OCI-LY7 (cell line): Measurements from ENCODE around the gene CASZ1. TPM values are rescaled to one million over a fixed set of nuclear protein-coding genes. Genes with fewer than 3 reads are reported as not detected.

ENCODE experiments used
- BruUV-seq: library from RNA; stranded (reverse); fragments of 400-500 nt; replicated peaks from 2 replicates; lab custom pipeline; 2021; lab: Mats Ljungman, UMichigan
- CTCF ChIA-PET: fragments of 300-600 bp; sonication (Branson Sonifier 250); formaldehyde crosslinking; loops from one replicate; lab custom pipeline; 2022; ENCODE audit warnings: antibody characterized with exemption; ENCODE audit not compliant: unreplicated experiment; lab: Charles Lee
- POLR2A ChIA-PET: fragments of 300-600 bp; sonication (Branson Sonifier 250); formaldehyde crosslinking; loops from one replicate; lab custom pipeline; 2022; ENCODE audit warnings: antibody characterized with exemption; lab: Charles Lee
- DNase-seq: peaks from one replicate; pipeline ENCODE4 v3.0.0-alpha.2; 2015; ENCODE audit warnings: low spot score
- H2AFZ ChIP-seq: fragments of 200-600 bp; sonication (generic), shearing (Covaris generic); 2 replicates; pipeline ENCODE4 v1.6.1; 2014; ENCODE audit warnings: mild to moderate bottlenecking, antibody characterized with exemption, low read length, moderate library complexity
- H3K27ac ChIP-seq: fragments of 200-600 bp; sonication (generic); 2 replicates; pipeline ENCODE4 v1.5.1; 2014; ENCODE audit warnings: mixed run types, low read depth, mild to moderate bottlenecking, moderate library complexity, low read length, inconsistent platforms; ENCODE audit not compliant: poor library complexity, severe bottlenecking
- H3K36me3 ChIP-seq: fragments of 200-600 bp; sonication (generic); 2 replicates; pipeline ENCODE4 v1.6.1; 2014; ENCODE audit warnings: mild to moderate bottlenecking, antibody characterized with exemption, low read length, moderate library complexity, mixed read lengths; ENCODE audit not compliant: insufficient read depth
- H3K4me1 ChIP-seq: fragments of 200-600 bp; sonication (generic); 2 replicates; pipeline ENCODE4 v1.5.1; 2014; ENCODE audit warnings: mild to moderate bottlenecking, low read length; ENCODE audit not compliant: insufficient read depth, poor library complexity, severe bottlenecking
- H3K4me2 ChIP-seq: fragments of 200-600 bp; sonication (generic); 2 replicates; pipeline ENCODE4 v1.6.1; 2014; ENCODE audit warnings: mild to moderate bottlenecking, low read length
- H3K4me3 ChIP-seq: fragments of 200-600 bp; sonication (generic); 2 replicates; pipeline ENCODE4 v1.5.1; 2014; ENCODE audit warnings: mild to moderate bottlenecking, low read depth, low read length; ENCODE audit not compliant: poor library complexity, severe bottlenecking
- H3K79me2 ChIP-seq: fragments of 200-600 bp; sonication (generic); 2 replicates; pipeline ENCODE4 v1.6.1; 2016; ENCODE audit warnings: low read depth, mild to moderate bottlenecking, low read length, moderate library complexity, mixed read lengths; ENCODE audit not compliant: insufficient read depth
- H3K9me2 ChIP-seq: fragments of 200-600 bp; sonication (generic); 2 replicates; pipeline ENCODE4 v1.6.1; 2016; ENCODE audit warnings: mild to moderate bottlenecking, low read length, mixed read lengths; ENCODE audit not compliant: insufficient read depth
- H3K9me3 ChIP-seq: fragments of 200-600 bp; sonication (generic); 2 replicates; pipeline ENCODE4 v1.6.1; 2014; ENCODE audit warnings: mild to moderate bottlenecking, mixed run types, low read length, mixed read lengths
- H4K20me1 ChIP-seq: fragments of 200-600 bp; sonication (generic); 2 replicates; pipeline ENCODE4 v1.6.1; 2014; ENCODE audit warnings: mild to moderate bottlenecking, antibody characterized with exemption, low read length, moderate library complexity, mixed read lengths; ENCODE audit not compliant: insufficient read depth
- EZH2phosphoT487 ChIP-seq: fragments of 200-600 bp; sonication (generic); IDR thresholded peaks from 2 replicates; pipeline ENCODE4 v1.6.1; 2018; ENCODE audit warnings: low read depth, borderline replicate concordance, mild to moderate bottlenecking, mixed run types, antibody characterized with exemption, low read length, moderate library complexity, mixed read lengths
- intact Hi-C: fragments of 100-400 bp; cut with micrococcal nuclease; formaldehyde crosslinking; loops from one replicate; pipeline ENCODE4 v1.10.0; 2022; ENCODE audit not compliant: unreplicated experiment
- total RNA-seq, 2 experiments: library from RNA; depleted of rRNA in 1 of 2; stranded (reverse); fragments of >200 nt in 1 of 2; shearing (Covaris generic) in 1 of 2; gene quantifications; 2 replicates each; pipeline ENCODE4 v1.2.3, GENCODE V29; 2014 to 2022
- TF ChIP-seq, protein P1 (sequence below): fragments of 200-600 bp; sonication (generic); conservative IDR thresholded peaks from 2 replicates; pipeline ENCODE4 v1.5.1; 2014; ENCODE audit warnings: mild to moderate bottlenecking, antibody characterized with exemption, low read length, moderate library complexity, mixed read lengths

CASZ1 gene
- total RNA-seq, 2 experiments from 2014 or later = 3.3 to 3.9 TPM

DNA sequence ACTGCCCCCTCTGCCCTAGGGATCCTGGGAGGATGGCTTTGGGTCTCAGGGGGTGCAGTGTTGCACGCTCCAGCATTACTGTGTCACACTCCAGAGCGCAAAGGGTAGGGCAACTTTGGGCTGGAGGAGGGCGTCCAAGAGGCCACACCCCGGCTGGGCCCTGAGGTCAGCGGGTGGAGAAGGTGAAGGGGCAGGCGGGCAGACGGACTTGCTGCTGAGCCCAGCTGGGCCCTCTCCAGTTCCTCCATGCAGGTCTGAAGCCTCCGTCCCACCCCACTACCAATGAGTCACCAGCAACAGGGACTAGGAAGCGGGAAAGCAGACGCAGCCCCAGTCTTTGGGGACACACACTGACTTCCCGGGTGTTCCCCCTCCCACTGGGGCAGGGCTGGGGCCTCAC is 116.0 kb downstream of the CASZ1 start:
- intact Hi-C loops = no loop called here
- DNase-seq = no peak
- ChIA-PET POLR2A (no interaction called here), CTCF (no interaction called here)
- Histone ChIP-seq H3K36me3 (no peaks in the 10 kb centered on the region), H3K4me2 (no peak overlapping the region), H3K4me1 (no peaks in the 10 kb centered on the region), H3K27ac (no peak overlapping the region), H3K4me3 (no peak overlapping the region), H3K9me2 (no peaks in the 10 kb centered on the region), H4K20me1 (no peaks in the 10 kb centered on the region), H2AFZ (no peak overlapping the region), H3K79me2 (no peaks in the 10 kb centered on the region), H3K9me3 (no peaks in the 10 kb centered on the region)
- no TSS peak for BruUV-seq
- TF ChIP-seq, protein P1, sequence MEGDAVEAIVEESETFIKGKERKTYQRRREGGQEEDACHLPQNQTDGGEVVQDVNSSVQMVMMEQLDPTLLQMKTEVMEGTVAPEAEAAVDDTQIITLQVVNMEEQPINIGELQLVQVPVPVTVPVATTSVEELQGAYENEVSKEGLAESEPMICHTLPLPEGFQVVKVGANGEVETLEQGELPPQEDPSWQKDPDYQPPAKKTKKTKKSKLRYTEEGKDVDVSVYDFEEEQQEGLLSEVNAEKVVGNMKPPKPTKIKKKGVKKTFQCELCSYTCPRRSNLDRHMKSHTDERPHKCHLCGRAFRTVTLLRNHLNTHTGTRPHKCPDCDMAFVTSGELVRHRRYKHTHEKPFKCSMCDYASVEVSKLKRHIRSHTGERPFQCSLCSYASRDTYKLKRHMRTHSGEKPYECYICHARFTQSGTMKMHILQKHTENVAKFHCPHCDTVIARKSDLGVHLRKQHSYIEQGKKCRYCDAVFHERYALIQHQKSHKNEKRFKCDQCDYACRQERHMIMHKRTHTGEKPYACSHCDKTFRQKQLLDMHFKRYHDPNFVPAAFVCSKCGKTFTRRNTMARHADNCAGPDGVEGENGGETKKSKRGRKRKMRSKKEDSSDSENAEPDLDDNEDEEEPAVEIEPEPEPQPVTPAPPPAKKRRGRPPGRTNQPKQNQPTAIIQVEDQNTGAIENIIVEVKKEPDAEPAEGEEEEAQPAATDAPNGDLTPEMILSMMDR = no peak

DNA sequence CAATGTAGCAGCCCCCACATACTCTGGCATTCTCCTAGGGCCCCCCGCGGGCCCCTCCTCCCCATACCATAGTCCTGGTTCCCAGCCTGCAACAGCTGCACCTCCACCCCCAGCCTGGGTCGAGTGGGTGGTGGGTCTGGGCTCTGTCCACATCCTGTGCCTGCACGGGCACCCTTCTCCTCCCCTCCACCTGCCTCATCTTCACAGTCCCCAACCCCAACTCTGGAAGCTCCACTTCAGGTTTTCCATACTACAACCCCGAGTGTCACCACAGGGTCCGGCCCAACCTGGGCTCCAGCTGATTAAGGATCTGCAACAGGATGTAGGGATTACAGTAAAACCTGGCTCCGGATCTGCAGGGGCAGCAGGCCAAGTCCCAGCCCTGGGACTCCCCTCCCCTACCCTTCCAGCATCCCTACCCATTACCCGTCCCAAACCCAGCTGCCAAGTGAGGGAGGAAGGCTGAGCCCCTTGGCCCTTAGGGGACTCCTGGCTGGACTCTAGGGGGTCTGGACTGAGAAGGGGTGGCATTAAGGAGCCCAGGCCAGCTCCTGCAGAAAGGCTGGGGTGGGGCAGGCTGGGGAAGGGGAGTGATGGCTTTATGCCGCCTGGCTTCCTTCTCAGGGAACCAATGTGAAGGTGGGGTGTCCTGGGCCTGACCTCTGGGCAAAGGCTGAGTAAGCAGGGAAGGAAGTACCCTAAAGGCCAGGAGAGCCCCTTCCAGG is 116.8 kb downstream of the CASZ1 start:
- POLR2A ChIA-PET = no interaction called here
- Histone ChIP-seq H3K79me2 (no peaks in the 10 kb centered on the region), H3K4me1 (no peaks in the 10 kb centered on the region), H2AFZ (no peak overlapping the region), H3K9me3 (no peaks in the 10 kb centered on the region), H3K4me2 (no peak overlapping the region), H3K27ac (no peak overlapping the region), H3K9me2 (no peaks in the 10 kb centered on the region), H3K4me3 (no peak overlapping the region), H4K20me1 (no peaks in the 10 kb centered on the region; the same call in 1 of the 2 replicates), H3K36me3 (no peaks in the 10 kb centered on the region)
- intact Hi-C loops = no loop called here
- CTCF ChIA-PET = no interaction called here
- TF ChIP-seq EZH2phosphoT487 = no peak
- TF ChIP-seq, protein P1 = no peak
- DNase-seq = peak; percentile 40
- BruUV-seq = no TSS peak

DNA sequence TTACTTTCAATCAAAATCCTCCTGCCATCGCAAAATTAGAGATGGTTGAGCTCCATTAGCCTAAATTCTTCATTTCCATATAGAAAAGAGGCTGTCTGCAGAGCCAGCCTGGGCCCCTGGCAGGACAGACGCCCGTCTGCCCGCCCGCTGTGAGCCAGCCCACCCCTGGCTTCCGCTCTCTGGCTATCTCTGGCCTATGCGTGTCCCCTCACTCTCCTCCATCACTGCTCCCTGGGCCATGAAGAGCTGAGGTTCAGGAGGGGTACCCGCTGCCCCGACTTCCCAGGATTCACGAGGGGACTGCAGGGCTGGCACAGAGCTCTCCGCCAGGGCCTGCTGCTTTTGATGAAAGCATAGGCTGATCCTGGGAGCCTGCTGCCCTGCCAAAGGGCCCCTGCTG is 117.6 kb downstream of the CASZ1 start:
- BruUV-seq = no TSS peak
- CTCF ChIA-PET = no interaction called here
- intact Hi-C loops = no loop called here

More for the DNA sequence above, 117.6 kb downstream of the CASZ1 start:
- no peak overlapping the region for H3K27ac ChIP-seq
- POLR2A ChIA-PET = no interaction called here
- no peaks in the 10 kb centered on the region; the same call in 1 of the 2 replicates for H4K20me1 ChIP-seq
- TF ChIP-seq, protein P1 = no peak
- no peak for TF ChIP-seq EZH2phosphoT487
- no peak overlapping the region for H3K4me2 ChIP-seq
- H3K36me3 ChIP-seq = no peaks in the 10 kb centered on the region
- no peaks in the 10 kb centered on the region for H3K9me3 ChIP-seq
- no peak overlapping the region for H3K4me3 ChIP-seq
- H3K9me2 ChIP-seq = no peaks in the 10 kb centered on the region
- no peaks in the 10 kb centered on the region for H3K4me1 ChIP-seq
- no peak for DNase-seq
- no peak overlapping the region for H2AFZ ChIP-seq
- no peaks in the 10 kb centered on the region for H3K79me2 ChIP-seq
